Brain microvascular endothelial cell (primary cell): ENCODE measurements around the gene GLI1.
"Not testable (repeated sequence)": the region's sequence is repeated elsewhere in the genome, so short reads cannot be mapped to it uniquely, and the experiment has no call there.

Experiments used
- DNase-seq: peaks from one replicate; pipeline ENCODE4 v3.0.0-alpha.2; 2020
- H3K27ac ChIP-seq: fragments of 250-450 bp; sonication (Bioruptor Pico); 2 replicates; pipeline ENCODE4 v1.5.1; 2020; ENCODE audit warnings: mild to moderate bottlenecking, moderate library complexity
- H3K27me3 ChIP-seq: fragments of 250-450 bp; sonication (Bioruptor Pico); replicated peaks from 2 replicates; pipeline ENCODE4 v1.5.1; 2020; ENCODE audit warnings: mild to moderate bottlenecking
- H3K36me3 ChIP-seq: fragments of 250-450 bp; sonication (Bioruptor Pico); replicated peaks from 2 replicates; pipeline ENCODE4 v1.5.1; 2020; ENCODE audit warnings: mild to moderate bottlenecking
- H3K4me3 ChIP-seq: 2 replicates; pipeline ENCODE4 v1.5.1; 2011; ENCODE audit warnings: low read depth, mild to moderate bottlenecking, control low read depth, low read length, moderate library complexity
- in situ Hi-C: cut with HindIII; loops from 2 replicates; pipeline ENCODE4 v1.10.0; 2017; ENCODE audit warnings: low sequenced_read_pairs, low pct_ligation_motif_present
- TF ChIP-seq, protein P1 (sequence below): IDR thresholded peaks from 2 replicates; pipeline ENCODE4 v1.5.1; 2011; ENCODE audit warnings: low read depth, mild to moderate bottlenecking, moderate library complexity, low read length, control low read depth, inconsistent platforms; ENCODE audit errors: missing control alignments

GLI1 gene

GRCh38 chr12:57438400-57438799 is 21.2 kb upstream of the GLI1 start:
- H3K27me3 ChIP-seq = no peaks in the 10 kb centered on the region
- in situ Hi-C loops = no loop called here
- no peak for DNase-seq
- TF ChIP-seq, protein P1, sequence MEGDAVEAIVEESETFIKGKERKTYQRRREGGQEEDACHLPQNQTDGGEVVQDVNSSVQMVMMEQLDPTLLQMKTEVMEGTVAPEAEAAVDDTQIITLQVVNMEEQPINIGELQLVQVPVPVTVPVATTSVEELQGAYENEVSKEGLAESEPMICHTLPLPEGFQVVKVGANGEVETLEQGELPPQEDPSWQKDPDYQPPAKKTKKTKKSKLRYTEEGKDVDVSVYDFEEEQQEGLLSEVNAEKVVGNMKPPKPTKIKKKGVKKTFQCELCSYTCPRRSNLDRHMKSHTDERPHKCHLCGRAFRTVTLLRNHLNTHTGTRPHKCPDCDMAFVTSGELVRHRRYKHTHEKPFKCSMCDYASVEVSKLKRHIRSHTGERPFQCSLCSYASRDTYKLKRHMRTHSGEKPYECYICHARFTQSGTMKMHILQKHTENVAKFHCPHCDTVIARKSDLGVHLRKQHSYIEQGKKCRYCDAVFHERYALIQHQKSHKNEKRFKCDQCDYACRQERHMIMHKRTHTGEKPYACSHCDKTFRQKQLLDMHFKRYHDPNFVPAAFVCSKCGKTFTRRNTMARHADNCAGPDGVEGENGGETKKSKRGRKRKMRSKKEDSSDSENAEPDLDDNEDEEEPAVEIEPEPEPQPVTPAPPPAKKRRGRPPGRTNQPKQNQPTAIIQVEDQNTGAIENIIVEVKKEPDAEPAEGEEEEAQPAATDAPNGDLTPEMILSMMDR = no peak
- no peaks in the 10 kb centered on the region for H3K36me3 ChIP-seq
- H3K4me3 ChIP-seq = no peak overlapping the region
- H3K27ac ChIP-seq = no peak overlapping the region

DNA sequence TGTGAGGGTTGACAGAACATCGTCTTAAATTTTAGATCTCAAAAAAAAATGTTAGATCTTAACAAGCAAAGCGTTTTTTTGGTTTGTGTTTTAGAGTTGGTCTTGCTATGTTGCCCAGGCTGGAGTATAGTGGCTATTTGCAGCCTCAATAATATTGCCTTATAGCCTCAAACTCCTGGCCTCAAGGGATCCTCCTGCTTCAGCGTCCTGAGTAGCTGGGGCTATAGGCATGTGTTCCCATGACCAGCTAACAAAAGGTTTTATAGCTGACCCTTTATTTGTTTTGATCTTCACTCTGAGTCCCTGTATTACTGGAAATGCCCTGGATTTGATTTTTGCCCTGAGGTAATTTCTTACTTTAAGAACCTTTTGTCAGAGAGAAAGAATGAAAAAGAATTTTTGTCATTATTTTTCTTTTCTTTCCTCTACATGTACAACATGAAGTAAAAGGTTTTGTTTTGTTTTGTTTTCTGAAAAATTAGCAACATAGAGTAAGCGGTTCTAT is 19.8 kb upstream of the GLI1 start:
- TF ChIP-seq, protein P1 = no peak
- DNase-seq = no peak
- H3K27ac ChIP-seq = no peak overlapping the region
- H3K4me3 ChIP-seq = no peak overlapping the region
- no peaks in the 10 kb centered on the region for H3K36me3 ChIP-seq
- in situ Hi-C loops = no loop called here
- no peaks in the 10 kb centered on the region for H3K27me3 ChIP-seq

- H3K36me3 ChIP-seq, H3K27me3 ChIP-seq, DNase-seq, H3K27ac ChIP-seq, in situ Hi-C loops, H3K4me3 ChIP-seq: not testable (repeated sequence)
These were observed 18.2 kb upstream of the GLI1 start for GRCh38 chr12:57441393-57441792.

GRCh38 chr12:57441846-57442427 is 17.6 kb upstream of the GLI1 start:
- DNase-seq = no peak
- Histone ChIP-seq H3K36me3 (no peaks in the 10 kb centered on the region), H3K27ac (no peak overlapping the region), H3K4me3 (no peak overlapping the region), H3K27me3 (no peaks in the 10 kb centered on the region)
- in situ Hi-C loops = no loop called here
- TF ChIP-seq, protein P1 = no peak

GRCh38 chr12:57444337-57444736 is 15.2 kb upstream of the GLI1 start:
- H3K4me3 ChIP-seq, in situ Hi-C loops, H3K27ac ChIP-seq, DNase-seq, H3K36me3 ChIP-seq, H3K27me3 ChIP-seq: not testable (repeated sequence)

DNA sequence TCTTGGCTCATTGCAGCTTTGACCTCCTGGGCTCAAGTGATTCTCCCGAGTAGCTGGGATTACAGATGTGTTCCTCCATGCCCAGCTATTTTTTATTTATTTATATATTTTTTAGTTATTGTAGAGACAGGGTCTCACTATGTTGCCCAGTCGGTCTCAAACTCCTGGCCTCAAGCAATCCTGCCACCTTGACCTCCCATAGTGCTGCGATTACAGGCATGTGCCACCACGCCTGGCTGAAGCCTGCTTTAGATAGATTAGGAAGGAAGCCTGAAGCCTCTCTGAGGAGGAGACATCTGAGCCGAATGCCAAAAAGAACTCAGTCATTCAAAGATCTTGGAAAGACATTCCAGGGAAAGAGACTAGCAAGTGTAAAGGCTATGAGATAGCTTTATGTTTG is 14.8 kb upstream of the GLI1 start:
- DNase-seq = no peak
- H3K27ac ChIP-seq = no peak overlapping the region
- H3K4me3 ChIP-seq = no peak overlapping the region
- H3K27me3 ChIP-seq = no peaks in the 10 kb centered on the region
- TF ChIP-seq, protein P1 = no peak
- in situ Hi-C loops = no loop called here
- no peaks in the 10 kb centered on the region for H3K36me3 ChIP-seq

- no peaks in the 10 kb centered on the region for H3K27me3 ChIP-seq
- no peak overlapping the region for H3K27ac ChIP-seq
- TF ChIP-seq, protein P1 = no peak
- no peaks in the 10 kb centered on the region for H3K36me3 ChIP-seq
- DNase-seq = no peak
- no peak overlapping the region for H3K4me3 ChIP-seq
- in situ Hi-C loops = no loop called here
These were observed 13.2 kb upstream of the GLI1 start for GRCh38 chr12:57446292-57446960.
